ENCODE data around the gene ZNF436.
"Not testable (repeated sequence)": the region's sequence is repeated elsewhere in the genome, so short reads cannot be mapped to it uniquely, and the experiment has no call there.

ZNF436 gene

DNA sequence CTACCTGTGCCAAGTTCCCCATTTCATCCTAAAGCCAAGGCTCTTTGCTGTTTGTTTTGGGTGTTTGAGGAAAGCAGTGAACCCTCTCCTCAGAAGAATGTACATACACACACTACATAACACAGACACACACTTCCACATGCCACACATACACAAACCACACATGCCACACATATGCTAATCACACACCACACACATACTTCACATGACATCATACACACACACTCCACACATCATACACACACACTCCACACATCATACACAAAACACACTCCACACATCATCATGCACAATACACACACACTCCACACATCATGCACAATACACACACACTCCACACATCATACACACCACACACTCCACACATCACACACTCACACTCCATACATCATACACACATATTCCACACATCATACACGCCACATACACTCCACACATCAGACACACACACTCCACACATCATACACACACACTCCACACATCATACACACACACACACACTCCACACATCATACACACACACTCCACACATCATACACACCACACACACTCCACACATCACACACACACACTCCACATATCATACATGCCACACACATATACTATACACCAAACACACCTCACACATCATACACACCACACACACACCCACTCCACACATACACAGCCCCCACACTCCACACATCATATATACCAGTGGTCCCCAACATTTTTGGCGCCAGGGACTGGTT is 22.7 kb upstream of the ZNF436 start:
- no peak for DNase-seq (ENCODE audit: low spot score)

DNA sequence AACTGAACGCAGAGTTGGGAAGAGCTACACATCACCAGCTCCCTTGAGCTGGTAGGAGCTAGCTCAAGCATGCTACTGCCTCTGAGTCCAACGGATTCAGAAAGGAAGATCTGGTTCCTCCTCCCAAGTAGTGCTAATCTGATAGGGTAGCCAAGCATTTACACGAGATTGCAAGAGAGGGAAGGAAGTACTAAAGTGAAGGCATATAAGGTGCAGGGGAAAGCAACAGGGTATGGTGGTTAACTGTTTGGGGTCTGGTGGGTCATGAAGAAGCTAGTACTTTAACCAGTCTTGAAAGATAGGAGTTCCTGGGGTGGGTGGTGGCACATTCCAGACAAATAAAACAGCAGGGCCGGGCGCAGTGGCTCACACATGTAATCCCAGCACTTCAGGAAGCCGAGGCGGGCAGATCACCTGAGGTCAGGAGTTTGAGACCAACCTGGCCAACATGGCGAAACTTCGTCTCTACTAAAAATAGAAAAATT is 20.2 kb upstream of the ZNF436 start:
- no peak for DNase-seq (ENCODE audit: low spot score)

GRCh38 chr1:23387494-23387893 is 17.9 kb upstream of the ZNF436 start:
- no peak for DNase-seq (ENCODE audit: low spot score)

DNA sequence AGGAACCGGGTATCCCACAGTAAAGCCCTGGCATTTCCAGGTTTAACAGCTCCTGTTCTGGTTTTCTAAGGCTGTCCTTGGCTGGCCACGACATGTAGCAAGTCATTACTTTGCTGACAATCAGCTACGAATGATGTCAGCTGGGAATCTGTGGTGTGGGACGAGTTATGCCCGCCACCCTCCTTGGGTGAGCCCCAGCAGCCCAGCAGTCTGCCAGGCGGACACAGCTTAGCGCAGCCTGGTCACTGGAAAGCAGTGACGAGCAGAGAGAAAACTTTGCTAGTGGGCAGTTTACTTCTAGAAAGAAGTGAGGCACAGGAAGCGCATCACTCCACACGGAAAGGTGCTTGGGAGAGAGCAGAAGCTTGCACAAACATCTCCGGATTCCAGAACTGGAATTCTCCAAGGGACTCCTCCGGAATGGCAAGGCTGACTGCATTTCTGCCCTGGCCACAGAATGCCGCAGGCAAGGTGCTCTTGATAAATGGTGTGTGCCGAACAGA is 15.5 kb upstream of the ZNF436 start:
- DNase-seq (ENCODE audit: low spot score) = no peak

- no peak for DNase-seq (ENCODE audit: low spot score)
Measured at GRCh38 chr1:23384312-23385058, 14.8 kb upstream of the ZNF436 start.

- DNase-seq (ENCODE audit: low spot score) = no peak
Measured at GRCh38 chr1:23383577-23384311, 14.1 kb upstream of the ZNF436 start.

- DNase-seq (ENCODE audit: low spot score) = no peak
Measured at GRCh38 chr1:23381233-23381885, 11.7 kb upstream of the ZNF436 start.

DNA sequence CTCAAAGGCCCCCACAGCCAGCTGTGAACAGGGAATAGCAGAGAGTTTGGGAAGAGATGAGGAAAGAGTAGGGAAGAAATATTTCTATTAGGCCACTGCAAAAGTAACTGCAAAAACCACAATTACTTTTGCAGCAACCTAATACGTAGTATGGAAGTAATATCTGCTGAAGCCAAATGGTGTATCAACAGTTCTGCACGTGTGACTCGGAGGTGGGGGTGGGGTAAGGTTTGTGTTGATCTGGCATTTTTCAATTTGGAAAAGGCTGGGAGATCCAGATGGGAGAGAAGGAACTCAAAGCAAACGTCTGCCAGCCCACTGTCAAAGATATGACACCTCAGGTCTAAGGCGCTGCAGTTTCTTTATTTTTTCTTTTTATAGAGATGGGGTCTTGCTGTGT is 11.1 kb upstream of the ZNF436 start:
- DNase-seq (ENCODE audit: low spot score) = no peak

DNA sequence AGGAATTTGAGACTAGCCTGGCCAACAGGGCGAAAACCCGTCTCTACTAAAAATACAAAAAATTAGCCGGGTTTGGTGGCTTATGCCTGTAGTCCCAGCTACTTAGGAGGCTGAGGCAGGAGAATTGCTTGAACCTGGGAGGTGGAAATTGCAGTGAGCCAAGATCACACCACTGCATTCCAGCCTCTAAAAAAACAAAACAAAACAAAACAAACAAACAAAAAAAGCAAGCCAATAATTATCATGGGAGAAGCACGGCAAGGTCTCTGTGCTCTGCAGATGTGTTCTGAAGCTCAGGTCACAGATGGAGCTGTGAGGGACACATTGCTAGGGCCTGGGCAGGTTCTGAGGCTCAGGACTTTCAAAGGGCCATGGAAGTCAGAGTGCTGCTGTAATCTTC is 10.6 kb upstream of the ZNF436 start:
- DNase-seq (ENCODE audit: low spot score) = not testable (repeated sequence)

GRCh38 chr1:23376890-23377811 is 7.5 kb upstream of the ZNF436 start:
- DNase-seq (ENCODE audit: low spot score) = peak; percentile 86

- not testable (repeated sequence) for DNase-seq (ENCODE audit: low spot score)
Measured at GRCh38 chr1:23374079-23374735, 4.6 kb upstream of the ZNF436 start.

DNA sequence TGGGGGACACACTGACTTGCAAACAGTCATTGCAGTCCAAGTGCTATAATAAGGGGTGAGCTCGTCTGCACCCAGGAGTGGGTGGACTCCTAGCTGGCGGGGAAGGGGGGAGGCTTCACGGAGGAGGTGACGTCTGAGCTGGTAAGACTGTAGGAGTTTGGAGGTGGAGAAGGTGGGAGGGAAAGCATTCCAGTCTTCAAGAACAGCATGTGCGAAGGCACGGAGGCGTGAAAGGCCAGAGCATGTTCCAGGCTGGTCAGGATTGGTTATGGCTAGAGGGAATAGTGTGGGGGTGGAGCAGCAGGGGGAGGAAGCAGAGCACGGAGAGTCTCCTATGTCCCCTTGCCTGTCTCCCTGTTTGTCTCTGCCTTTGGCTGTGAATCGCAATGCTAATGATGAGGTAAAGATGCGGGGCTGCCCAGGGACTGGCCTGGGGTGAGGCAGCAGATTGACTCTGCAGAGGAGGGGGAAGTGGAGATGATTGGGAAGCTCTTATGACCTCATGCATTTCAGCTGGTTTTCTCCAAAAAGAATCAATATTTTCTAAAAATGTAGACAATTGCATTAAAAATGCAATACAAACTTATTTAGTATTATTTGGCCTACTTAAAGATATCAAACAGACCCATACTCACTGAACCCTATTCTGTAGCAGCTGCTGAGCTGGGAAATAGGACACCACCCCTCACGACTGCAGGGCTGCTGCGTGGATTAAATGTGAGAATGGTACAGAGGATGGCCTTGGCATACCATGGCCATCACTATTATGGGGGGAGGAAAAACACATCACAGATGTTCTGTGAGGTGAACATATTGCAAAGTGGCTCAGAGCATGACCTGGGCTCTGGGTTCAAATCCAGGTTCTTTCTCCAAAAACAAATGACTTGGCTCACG is 2.6 kb upstream of the ZNF436 start:
- DNase-seq (ENCODE audit: low spot score) = no peak

GRCh38 chr1:23370709-23371584 is 1.3 kb upstream of the ZNF436 start:
- no peak for DNase-seq (ENCODE audit: low spot score)

GRCh38 chr1:23370330-23370708 is 683 bp upstream of the ZNF436 start:
- DNase-seq (ENCODE audit: low spot score) = no peak

- peak; percentile 74 for DNase-seq (ENCODE audit: low spot score)
Measured at GRCh38 chr1:23368562-23369334, 888 bp downstream of the ZNF436 start.

DNA sequence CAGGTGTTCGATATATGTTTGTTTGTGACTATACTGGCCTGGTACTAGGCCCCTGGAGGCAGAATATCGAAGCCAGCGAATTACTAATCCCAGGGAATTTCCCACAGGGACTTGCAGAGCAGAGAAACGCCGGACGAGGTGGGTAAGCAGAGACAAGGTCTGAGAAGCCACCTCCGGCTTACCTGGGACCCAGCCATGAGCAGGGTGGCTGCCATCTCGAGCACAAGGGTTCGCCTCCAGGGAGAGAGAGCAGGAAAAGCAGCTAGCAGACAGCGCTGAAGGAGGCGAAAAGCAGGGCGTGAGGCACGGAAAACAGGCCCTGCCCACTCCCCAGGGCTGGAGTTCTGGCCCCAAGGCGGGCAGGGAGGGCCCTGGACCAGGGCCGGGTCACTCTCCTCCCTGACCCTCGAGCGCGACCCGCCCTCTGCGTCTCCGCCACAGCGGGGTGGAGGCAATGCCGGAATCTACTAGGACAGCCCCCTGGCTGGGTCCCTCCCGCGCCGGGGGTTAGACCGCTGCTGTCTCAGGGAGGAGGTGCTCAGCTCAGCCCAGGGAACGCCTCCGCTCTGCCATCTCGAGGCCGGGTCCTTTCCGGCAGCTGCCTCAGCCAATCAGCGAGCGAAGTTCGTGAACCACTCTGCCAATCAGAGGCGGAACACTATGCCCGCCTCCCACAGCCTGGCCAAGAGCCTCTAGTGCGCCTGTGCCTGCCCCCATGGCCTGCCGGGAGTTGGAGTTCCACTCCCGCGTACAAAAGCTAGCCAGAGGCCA is 1.7 kb downstream of the ZNF436 start:
- peak; percentile 93 for DNase-seq (ENCODE audit: low spot score)

- no peak for DNase-seq (ENCODE audit: low spot score)
Measured at GRCh38 chr1:23367451-23367790, 2.2 kb downstream of the ZNF436 start.

Data from COLO829 (cell line).